Bronchial epithelial cell (primary cell): ENCODE data around the gene RS1. TPM values are rescaled to one million over a fixed set of nuclear protein-coding genes. Genes with fewer than 3 reads are reported as not detected.

Experiments used
- DNase-seq: peaks from one replicate; pipeline ENCODE4 v3.0.0-alpha.2; 2010; ENCODE audit warnings: low read depth
- FAIRE-seq: peaks from 2 replicates; lab custom pipeline; 2011; peaks lifted over from hg19 to GRCh38; lab: Jason Lieb, UNC
- H3K27me3 ChIP-seq: 2 replicates; pipeline ENCODE4 v1.5.1; 2011; ENCODE audit warnings: low read length; ENCODE audit not compliant: control insufficient read depth, insufficient read depth
- H3K36me3 ChIP-seq: 2 replicates; pipeline ENCODE4 v1.5.1; 2011; ENCODE audit warnings: low read length; ENCODE audit not compliant: control insufficient read depth, insufficient read depth
- H3K4me3 ChIP-seq: 2 replicates; pipeline ENCODE4 v1.5.1; 2011; ENCODE audit warnings: mild to moderate bottlenecking, low read depth, low read length, control low read depth
- CTCF ChIP-seq: IDR thresholded peaks from 2 replicates; pipeline ENCODE4 v1.5.1; 2011; ENCODE audit warnings: mild to moderate bottlenecking, moderate library complexity, low read length, control low read depth, inconsistent platforms; ENCODE audit not compliant: insufficient read depth, severe bottlenecking
- total RNA-seq: library from RNA; depleted of rRNA; stranded (reverse); fragments of >200 nt; gene quantifications from 2 replicates; pipeline ENCODE4 v1.2.1, GENCODE V29; 2014

Gene RS1
- total RNA-seq, 1 donor from 2014 or later, result not detected

DNA sequence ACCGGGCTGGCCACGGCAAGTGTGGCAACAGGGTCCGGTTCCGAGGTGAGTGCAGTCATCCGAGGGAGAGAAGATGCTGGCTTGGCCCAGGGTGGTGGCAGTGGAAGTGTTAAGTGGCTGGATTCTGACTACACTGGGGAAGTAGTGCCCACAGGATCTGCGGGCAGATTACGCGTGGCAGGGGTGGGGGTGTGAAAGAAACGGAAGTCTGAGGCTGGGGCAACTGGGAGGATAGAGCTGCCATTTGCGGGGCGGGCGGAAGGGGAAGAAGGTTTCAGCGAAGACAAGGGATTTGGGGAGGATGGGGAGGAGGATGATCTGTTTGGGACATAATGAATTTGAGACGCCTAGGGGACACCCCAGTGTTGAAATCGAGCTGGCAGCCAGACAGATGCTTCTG, 5.3 kb downstream of the RS1 start:
- no peak overlapping the region for H3K4me3 ChIP-seq
- DNase-seq, result no peak
- FAIRE-seq, result no peak
- H3K27me3 ChIP-seq, result no peaks in the 10 kb centered on the region
- no peaks in the 10 kb centered on the region for H3K36me3 ChIP-seq
- TF ChIP-seq CTCF, result no peak

- TF ChIP-seq CTCF, result no peak
- no peak for FAIRE-seq
- Histone ChIP-seq H3K4me3 (no peak overlapping the region), H3K36me3 (no peaks in the 10 kb centered on the region), H3K27me3 (no peaks in the 10 kb centered on the region)
- DNase-seq, result no peak
These were observed 7.0 kb downstream of the RS1 start for GRCh38 chrX:18664947-18665346.

- DNase-seq (no peak), FAIRE-seq (no peak)
- no peak for TF ChIP-seq CTCF
- no peak overlapping the region for H3K4me3 ChIP-seq
- H3K27me3 ChIP-seq, result no peaks in the 10 kb centered on the region
- H3K36me3 ChIP-seq, result no peaks in the 10 kb centered on the region
These were observed 10.6 kb downstream of the RS1 start for GRCh38 chrX:18661273-18661672.

DNA sequence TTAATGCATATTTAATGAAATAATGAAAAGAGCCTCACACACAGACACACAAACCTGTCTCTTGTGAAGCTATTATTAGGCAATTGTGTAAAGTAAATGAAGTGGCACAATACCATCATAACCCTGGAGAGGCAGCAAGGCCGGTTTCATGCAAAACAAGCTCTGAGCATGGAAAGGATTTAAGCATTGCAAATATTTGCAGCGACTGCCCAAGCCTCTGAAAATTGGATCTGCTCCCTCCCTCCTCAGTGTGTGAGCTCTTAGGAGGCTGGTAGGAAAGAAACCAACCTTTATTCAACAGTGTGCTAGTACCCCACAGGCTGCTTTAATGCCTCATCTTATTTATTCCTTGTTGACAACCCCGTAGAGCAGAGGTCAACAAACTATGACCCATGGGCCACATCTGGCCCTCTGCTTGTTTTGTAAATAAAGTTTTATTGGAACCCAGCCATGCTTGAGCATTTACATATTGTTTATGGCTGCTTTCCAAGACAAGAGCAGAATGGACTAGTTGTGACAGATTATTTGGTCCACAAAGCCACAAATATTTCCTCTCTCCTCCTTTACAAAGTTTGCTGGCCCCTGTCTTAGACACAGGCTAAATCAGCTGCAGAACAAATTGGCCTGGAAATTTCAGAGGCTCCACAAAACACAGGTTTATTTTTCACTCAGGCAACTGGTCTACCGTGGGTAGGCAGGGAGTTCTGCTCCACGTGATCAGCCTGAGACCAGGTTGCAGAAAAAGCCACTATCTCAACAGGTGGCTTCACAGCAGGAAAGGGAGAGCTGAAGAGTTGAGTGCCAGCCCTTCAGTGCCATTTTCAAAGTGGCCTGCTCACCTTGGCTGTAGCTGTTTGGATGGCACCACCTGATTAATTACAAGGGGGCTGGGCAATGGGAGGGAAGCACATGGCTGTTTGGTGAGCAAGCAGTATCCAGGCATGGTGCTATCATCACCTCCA, 16.8 kb downstream of the RS1 start:
- Histone ChIP-seq H3K27me3 (no peaks in the 10 kb centered on the region), H3K36me3 (no peaks in the 10 kb centered on the region), H3K4me3 (no peak overlapping the region)
- FAIRE-seq (no peak), DNase-seq (no peak)
- TF ChIP-seq CTCF, result no peak

- H3K4me3 ChIP-seq, result no peak overlapping the region
- H3K27me3 ChIP-seq, result no peaks in the 10 kb centered on the region
- DNase-seq (no peak), FAIRE-seq (no peak)
- no peaks in the 10 kb centered on the region for H3K36me3 ChIP-seq
- TF ChIP-seq CTCF, result no peak
These were observed 19.3 kb downstream of the RS1 start for GRCh38 chrX:18652636-18653035.
